GM21390 (cell line): ENCODE results near the gene ZNF236.
"Not testable (repeated sequence)": the region's sequence is repeated elsewhere in the genome, so short reads cannot be mapped to it uniquely, and the experiment has no call there.

Source experiments
- ATAC-seq: cut with Tn5 transposase; IDR thresholded peaks from one replicate; pipeline ENCODE4 v1.9.1; 2021; ENCODE audit not compliant: unreplicated experiment

The ZNF236 gene

DNA sequence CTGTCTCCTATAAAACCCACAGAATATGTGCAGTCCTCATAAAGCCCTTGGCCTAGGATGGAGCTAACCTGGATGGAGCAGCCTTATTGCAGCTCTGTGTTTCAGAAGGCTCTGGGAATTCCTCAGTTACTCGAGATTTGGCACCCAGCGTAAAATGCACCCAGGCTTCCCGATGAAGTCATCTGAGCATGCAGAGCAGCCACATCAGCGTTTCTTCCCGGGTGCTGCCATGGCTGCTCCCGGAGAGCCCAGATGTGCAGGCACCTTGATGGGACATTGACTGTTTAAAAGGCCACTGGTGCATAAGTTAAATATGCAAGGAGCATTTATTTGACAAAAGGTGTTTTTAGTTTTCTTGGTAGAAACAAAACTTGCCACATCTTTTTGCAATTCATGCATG is 195.0 kb downstream of the ZNF236 start:
- no peak for ATAC-seq

DNA sequence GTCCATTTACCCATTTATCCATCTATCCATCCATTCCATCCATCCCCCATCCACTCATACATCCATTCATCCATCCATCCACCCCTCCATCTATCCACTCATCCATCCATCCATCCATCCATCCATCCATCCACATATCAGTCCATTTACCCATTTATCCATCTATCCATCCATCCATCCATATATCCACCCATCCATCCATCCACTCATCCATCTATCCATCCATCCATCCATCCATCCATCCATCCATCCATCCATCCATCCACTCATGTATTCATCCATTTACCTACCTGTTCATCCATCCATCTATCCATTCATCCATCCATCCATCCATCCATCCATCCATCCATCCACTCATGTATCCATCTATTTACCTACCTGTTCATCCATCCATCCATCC is 196.3 kb downstream of the ZNF236 start:
- ATAC-seq: not testable (repeated sequence)

DNA sequence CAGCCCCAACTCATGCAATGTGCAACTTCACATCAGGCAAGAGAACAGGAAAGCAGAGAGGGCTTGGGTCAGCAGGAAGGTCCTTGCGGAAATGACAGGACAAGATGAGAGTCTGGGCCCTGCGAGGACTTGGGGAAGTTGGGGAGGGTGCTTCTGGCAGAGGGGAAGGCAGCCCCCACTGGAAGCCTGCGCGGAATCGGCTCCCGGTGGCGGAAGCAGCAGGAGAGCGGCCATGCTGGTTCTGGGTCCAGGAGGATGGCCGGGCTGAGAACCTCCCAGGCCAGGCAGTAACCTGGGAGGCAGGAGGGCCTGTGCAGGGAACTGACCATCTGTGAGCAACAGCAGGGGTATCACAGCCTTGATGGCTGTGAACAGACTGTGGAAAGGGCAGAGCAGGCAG is 197.3 kb downstream of the ZNF236 start:
- ATAC-seq: no peak
